Measurements from ENCODE around the gene ARAF.

The ARAF gene

GRCh38 chrX:47564438-47565085 lies 3.6 kb downstream of the ARAF start:
- no peak for FAIRE-seq

DNA sequence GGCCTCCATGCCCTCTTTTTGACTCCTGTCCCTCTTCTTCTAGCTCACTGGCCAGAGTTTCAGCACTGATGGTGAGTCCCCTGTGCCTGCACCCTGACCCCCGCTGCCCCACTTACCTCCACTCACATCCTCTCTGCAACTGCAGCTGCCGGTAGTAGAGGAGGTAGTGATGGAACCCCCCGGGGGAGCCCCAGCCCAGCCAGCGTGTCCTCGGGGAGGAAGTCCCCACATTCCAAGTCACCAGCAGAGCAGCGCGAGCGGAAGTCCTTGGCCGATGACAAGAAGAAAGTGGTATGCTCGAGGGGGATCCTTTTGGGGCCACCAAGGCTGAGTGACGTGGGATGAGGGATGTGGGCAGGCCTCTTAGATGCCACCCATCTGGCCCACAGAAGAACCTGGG lies 5.8 kb downstream of the ARAF start:
- no peak for FAIRE-seq

GRCh38 chrX:47568656-47569295 lies 7.8 kb downstream of the ARAF start:
- no peak for FAIRE-seq

DNA sequence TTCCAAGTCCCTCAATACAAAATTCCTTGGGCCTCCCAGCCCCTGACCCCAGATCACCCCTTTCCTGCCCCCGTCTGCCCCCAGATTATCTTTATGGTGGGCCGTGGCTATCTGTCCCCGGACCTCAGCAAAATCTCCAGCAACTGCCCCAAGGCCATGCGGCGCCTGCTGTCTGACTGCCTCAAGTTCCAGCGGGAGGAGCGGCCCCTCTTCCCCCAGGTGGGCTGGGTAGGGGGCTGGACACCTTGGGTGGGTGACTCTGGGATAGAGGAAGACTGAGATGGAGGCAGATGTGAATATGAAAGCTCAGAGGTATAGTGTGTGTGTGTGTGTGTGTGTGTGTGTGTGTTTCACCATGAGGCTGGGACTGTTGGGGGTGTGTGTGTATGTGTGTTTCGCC lies 9.8 kb downstream of the ARAF start:
- no peak for FAIRE-seq

DNA sequence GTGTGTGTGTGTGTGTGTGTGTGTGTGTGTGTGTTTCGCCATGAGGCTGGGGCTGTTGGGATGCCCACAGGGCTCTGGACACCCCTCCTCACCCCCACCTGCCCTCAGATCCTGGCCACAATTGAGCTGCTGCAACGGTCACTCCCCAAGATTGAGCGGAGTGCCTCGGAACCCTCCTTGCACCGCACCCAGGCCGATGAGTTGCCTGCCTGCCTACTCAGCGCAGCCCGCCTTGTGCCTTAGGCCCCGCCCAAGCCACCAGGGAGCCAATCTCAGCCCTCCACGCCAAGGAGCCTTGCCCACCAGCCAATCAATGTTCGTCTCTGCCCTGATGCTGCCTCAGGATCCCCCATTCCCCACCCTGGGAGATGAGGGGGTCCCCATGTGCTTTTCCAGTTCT lies 10.2 kb downstream of the ARAF start:
- FAIRE-seq, result no peak

- FAIRE-seq, result no peak
Measured at GRCh38 chrX:47571896-47572295, 10.9 kb downstream of the ARAF start.

- FAIRE-seq, result no peak
Measured at GRCh38 chrX:47572773-47573340, 11.9 kb downstream of the ARAF start.

- FAIRE-seq, result no peak
Measured at GRCh38 chrX:47573341-47574075, 12.5 kb downstream of the ARAF start.

DNA sequence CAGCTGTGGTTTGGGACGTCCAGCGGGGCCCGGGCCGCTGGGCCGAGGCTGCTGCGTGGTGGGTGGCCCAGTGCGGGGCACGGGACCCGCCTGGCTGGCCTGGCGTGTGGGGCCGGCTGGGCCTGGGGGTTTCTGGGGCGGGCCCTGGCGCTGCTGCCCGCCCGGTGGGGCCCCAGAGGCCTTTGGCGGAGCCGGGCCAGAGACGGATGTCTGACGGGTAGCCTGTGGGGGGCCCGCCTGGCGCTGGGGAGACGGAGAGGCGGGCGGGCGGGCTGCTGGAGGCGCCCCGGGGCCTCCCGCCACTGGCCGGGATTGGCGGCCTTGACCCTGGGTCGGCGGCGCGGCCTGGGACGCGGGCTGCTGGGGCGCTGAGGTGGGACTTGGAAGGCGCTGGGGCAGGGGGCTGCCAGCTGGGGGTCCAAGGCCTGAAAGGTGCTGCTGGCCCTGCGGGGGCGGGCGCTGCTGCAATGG lies 13.1 kb downstream of the ARAF start:
- no peak for FAIRE-seq

- FAIRE-seq, result no peak
Measured at GRCh38 chrX:47574547-47575301, 13.7 kb downstream of the ARAF start.

GRCh38 chrX:47576021-47576898 lies 15.3 kb downstream of the ARAF start:
- FAIRE-seq, result no peak

DNA sequence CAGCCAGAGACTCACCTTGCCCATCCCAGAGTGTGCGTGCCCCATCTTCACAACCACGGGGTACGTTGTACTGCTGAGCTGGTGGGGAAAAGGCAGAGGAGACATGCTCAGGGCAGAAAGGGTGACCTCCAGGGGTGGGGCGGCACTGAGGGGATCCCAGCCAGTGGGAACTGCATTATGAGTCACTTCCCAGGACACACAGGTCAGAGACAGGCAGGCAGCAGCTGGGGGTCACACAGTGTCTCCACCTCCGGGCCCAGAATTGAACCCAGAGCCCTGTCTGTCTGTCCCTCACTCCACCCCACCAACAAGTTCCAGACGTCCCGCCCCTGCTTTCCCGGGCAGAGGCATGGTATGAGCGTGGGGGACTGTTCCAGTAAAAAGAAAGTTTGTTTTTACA lies 16.4 kb downstream of the ARAF start:
- no peak for FAIRE-seq

DNA sequence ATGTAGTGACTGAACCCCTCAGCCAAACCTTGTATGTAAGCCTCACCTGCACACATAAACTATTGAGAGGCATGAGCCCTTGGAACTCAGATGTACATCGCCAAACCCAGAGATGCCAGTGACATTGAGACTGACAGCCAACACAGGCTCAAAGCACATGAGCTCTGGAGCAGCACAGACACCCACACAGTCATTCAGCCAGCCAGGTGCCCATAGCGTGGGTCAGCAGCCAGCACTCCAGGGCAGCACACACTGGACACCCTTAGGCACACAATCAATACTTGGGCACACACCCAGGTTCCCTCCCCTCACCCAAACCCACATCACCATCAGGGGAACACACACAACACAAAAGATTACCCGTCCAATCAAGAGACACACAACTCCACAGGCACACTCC lies 16.9 kb downstream of the ARAF start:
- no peak for FAIRE-seq

DNA sequence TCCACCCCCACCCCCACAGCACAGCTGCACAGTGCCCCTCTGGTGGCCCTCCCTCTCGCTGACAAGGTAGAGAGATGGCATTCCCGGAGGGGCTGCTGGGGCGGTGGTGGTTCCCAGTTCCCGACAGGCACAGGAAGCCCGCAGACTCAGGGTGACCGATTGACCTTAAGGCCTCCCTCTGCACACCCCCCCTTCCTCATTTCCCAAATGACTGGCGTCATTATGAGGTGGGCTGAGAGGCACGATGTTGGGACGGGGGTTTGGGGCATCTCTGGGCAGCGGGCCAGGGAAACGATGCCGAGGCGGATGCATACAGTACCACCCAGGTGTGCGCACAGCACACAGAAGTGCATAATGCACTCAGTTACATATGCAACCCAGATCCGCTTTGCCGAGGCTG lies 17.7 kb downstream of the ARAF start:
- no peak for FAIRE-seq

- FAIRE-seq, result no peak
Measured at GRCh38 chrX:47579537-47579936, 18.5 kb downstream of the ARAF start.

- FAIRE-seq, result no peak
Measured at GRCh38 chrX:47581731-47582647, 21.0 kb downstream of the ARAF start, which contains the start of gene TIMP1. TIMP1 (plus strand) TSS chrX:47582436; CDS start chrX:47583416, 980 bp downstream.

GRCh38 chrX:47583240-47583861 lies 22.3 kb downstream of the ARAF start:
- no peak for FAIRE-seq

DNA sequence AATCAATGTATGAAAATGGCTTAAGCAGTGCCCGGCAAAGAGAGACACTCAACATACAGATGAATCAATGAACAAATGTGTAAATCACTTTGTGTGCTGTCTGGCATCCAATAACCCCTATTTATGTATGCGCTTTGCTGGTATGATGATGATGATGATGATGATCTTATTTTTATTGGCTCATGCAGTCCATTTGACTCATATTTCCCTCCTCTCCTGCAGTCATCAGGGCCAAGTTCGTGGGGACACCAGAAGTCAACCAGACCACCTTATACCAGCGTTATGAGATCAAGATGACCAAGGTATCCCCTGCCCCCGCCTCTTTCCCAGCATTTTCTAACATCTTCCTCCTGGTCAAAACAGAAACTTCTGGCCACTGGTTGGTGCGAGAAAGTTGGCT lies 23.7 kb downstream of the ARAF start:
- no peak for FAIRE-seq

DNA sequence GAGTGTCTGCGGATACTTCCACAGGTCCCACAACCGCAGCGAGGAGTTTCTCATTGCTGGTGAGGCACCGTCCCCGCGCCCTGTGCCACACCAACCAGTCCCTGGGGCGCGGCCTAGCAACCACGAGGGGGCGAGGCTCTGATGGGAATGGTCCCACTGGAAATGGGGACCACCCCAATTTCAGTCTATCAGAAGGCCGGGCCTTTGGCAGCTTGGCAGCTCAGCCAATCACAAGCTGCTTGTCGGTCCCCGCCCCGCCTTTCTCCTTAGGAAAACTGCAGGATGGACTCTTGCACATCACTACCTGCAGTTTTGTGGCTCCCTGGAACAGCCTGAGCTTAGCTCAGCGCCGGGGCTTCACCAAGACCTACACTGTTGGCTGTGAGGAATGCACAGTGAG lies 24.3 kb downstream of the ARAF start:
- FAIRE-seq, result no peak
